Measurements from ENCODE around the gene SLAMF9. TPM values are rescaled to one million over a fixed set of nuclear protein-coding genes. Genes with fewer than 3 reads are reported as not detected.

The SLAMF9 gene
- total and polyA plus RNA-seq, 2 donors (not counting 3 experiments of a cell fraction or from before 2014, with no cell fraction given), result not detected

DNA sequence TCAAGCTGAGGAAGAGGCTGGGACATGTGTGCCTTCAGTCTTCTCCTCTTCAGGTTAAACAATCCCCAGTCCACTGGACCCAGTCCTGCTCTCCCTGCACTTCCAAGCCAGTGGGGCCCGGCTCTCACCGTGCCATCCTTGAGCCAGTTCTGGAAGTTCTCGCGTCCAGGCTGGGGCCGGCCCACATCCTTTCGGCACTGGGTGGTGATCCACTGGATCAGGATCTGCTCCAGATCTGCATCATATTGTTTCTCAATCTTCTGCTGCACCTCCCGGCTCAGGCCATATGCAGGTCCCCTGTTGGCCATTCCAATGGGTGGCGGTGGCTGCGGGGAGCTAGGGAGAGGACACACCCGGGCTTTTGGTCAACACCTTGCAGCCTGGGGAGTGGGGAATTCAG, 33.8 kb downstream of the SLAMF9 start:
- ChIA-PET POLR2A (no interaction called here), CTCF (interaction anchor here (1.1 kb wide), 1 partner anchor 87 kb away, joined by 3 read pairs; no protein-coding TSS in a partner anchor)
- FAIRE-seq, result no peak
- dilution Hi-C loops (cut with MboI; ENCODE audit: extremely low pct_ligation_motif_present, low sequenced_read_pairs), result no loop called here
- Histone ChIP-seq H3K9ac (replicated peaks; ENCODE audit: extremely low read depth, insufficient read depth, low read length) (no peak overlapping the region), H2AFZ (ENCODE audit: low read depth, low read length) (no peak overlapping the region), H3K4me2 (ENCODE audit: insufficient read depth, low read length) (no peak overlapping the region), H3K27me3 (ENCODE audit: control insufficient read depth in 2 of 2, insufficient read depth in 2 of 2, low read length in 2 of 2) (no peaks in the 10 kb centered on the region), H3K36me3 (ENCODE audit: control insufficient read depth in 2 of 2, extremely low read depth in 1 of 2, insufficient read depth in 2 of 2, low read length in 2 of 2) (peaks cover 13 to 27% of the 10 kb centered on the region in 2 experiments), H3K4me3 (replicated peaks in 1 of 3; ENCODE audit: insufficient read depth in 1 of 3, low read depth in 1 of 3, low read length in 3 of 3) (no peak overlapping the region), H3K27ac (ENCODE audit: insufficient read depth, low read depth, low read length) (no peak overlapping the region), H3K9me3 (replicated peaks; ENCODE audit: control insufficient read depth, insufficient read depth, low read length) (no peaks in the 10 kb centered on the region), H3K9me1 (replicated peaks; ENCODE audit: control insufficient read depth, extremely low read depth, insufficient read depth, low read length) (no peaks in the 10 kb centered on the region), H3K79me2 (ENCODE audit: control insufficient read depth, insufficient read depth, low read length) (peaks cover 62% of the 10 kb centered on the region), H3K4me1 (ENCODE audit: control insufficient read depth, extremely low read depth, insufficient read depth, low read length) (peaks cover 39% of the 10 kb centered on the region), H4K20me1 (replicated peaks; ENCODE audit: control insufficient read depth, extremely low read depth, insufficient read depth, low read length) (no peaks in the 10 kb centered on the region)
- intact Hi-C loops (cut with micrococcal nuclease), result loop anchor here (5.0 to 10.0 kb wide), 4 partner anchors 268 to 1905 kb away; no protein-coding TSS in a partner anchor
- no TSS peak for BruUV-seq (replicated peaks)
- no peak for DNase-seq (ENCODE audit: low read depth, low spot score)
- TF ChIP-seq MYC (IDR thresholded peaks at IDR 0.05; ENCODE audit: low read depth, low read length), result no peak
- no peak for TF ChIP-seq MAX (IDR thresholded peaks at IDR 0.05; ENCODE audit: insufficient read depth, insufficient read length)
- no peak for TF ChIP-seq POLR2A (IDR thresholded peaks at IDR 0.05; ENCODE audit: low read depth, low read length)
- no peak for TF ChIP-seq JUN (IDR thresholded peaks at IDR 0.05; ENCODE audit: borderline replicate concordance, insufficient read depth, insufficient read length, low read depth)
- no peak for TF ChIP-seq FOS (IDR thresholded peaks at IDR 0.05; ENCODE audit: borderline replicate concordance, insufficient read depth, low read length)
- no peak for TF ChIP-seq POLR2AphosphoS5 (IDR thresholded peaks at IDR 0.05; ENCODE audit: insufficient read depth, low read depth, low read length)
- no peak for TF ChIP-seq EZH2 (IDR thresholded peaks at IDR 0.05; ENCODE audit: borderline replicate concordance, low read depth, low read length, severe bottlenecking)
- TF ChIP-seq CTCF (IDR thresholded peaks at IDR 0.05; ENCODE audit: extremely low read depth in 1 of 2, insufficient read depth in 1 of 2, low read depth in 1 of 2, low read length in 2 of 2), result no peak
- TF ChIP-seq GATA2 (IDR thresholded peaks at IDR 0.05; ENCODE audit: insufficient read depth, insufficient read length, low read depth, low read length), result no peak

Data from endothelial cell of umbilical vein (primary cell).